IMR-90 (cell line): Measurements from ENCODE around the gene CAND2. TPM values are rescaled to one million over a fixed set of nuclear protein-coding genes. Genes with fewer than 3 reads are reported as not detected.
A peak's percentile ranks its signal among the peaks of the same experiment; 100 is the strongest.

Experiments
- ATAC-seq: fragments of 200-7000 bp; cut with Tn5 transposase; 2 replicates; pipeline ENCODE4 v1.9.1; 2020; ENCODE audit warnings: low read depth, mild to moderate bottlenecking, moderate library complexity
- BruUV-seq: library from RNA; stranded (reverse); fragments of 400-500 nt; replicated peaks from 2 replicates; lab custom pipeline; 2021; lab: Mats Ljungman, UMichigan
- CTCF ChIA-PET: fragments of 300-600 bp; formaldehyde crosslinking; extraction: SDS; loops from one replicate; lab custom pipeline; 2021; ENCODE audit warnings: antibody characterized with exemption; lab: Yijun Ruan, JAX
- POLR2A ChIA-PET: fragments of 300-600 bp; sonication (Branson Sonifier 250); formaldehyde crosslinking; loops from one replicate; lab custom pipeline; 2022; ENCODE audit warnings: antibody characterized with exemption; ENCODE audit not compliant: unreplicated experiment; lab: Charles Lee
- DNase-seq: peaks from one replicate; pipeline ENCODE4 v3.0.0; 2013
- H2AFZ ChIP-seq: replicated peaks from 2 replicates; pipeline ENCODE3; 2013; ENCODE audit warnings: low read length, mild to moderate bottlenecking; ENCODE audit not compliant: poor library complexity
- H2AK5ac ChIP-seq: 2 replicates; pipeline ENCODE4 v1.6.1; 2013; ENCODE audit warnings: low read depth, low read length, inconsistent platforms
- H2AK9ac ChIP-seq: replicated peaks from 2 replicates; pipeline ENCODE3; 2013; ENCODE audit warnings: mild to moderate bottlenecking, low read depth, low read length, moderate library complexity; ENCODE audit not compliant: poor library complexity
- H2BK120ac ChIP-seq: 2 replicates; pipeline ENCODE4 v1.6.1; 2013; ENCODE audit warnings: low read depth, low read length, inconsistent platforms
- H2BK15ac ChIP-seq: 3 replicates; pipeline ENCODE4 v1.6.1; 2013; ENCODE audit warnings: low read depth, low read length, inconsistent platforms
- H2BK20ac ChIP-seq: 2 replicates; pipeline ENCODE4 v1.6.1; 2013; ENCODE audit warnings: low read depth, mild to moderate bottlenecking, inconsistent platforms, low read length, moderate library complexity
- H2BK5ac ChIP-seq: 2 replicates; pipeline ENCODE4 v1.6.1; 2013; ENCODE audit warnings: mild to moderate bottlenecking, low read depth, low read length, inconsistent platforms; ENCODE audit not compliant: poor library complexity, severe bottlenecking
- H3K14ac ChIP-seq: replicated peaks from 2 replicates; pipeline ENCODE4 v1.6.1; 2013; ENCODE audit warnings: low read depth, low read length, inconsistent platforms
- H3K18ac ChIP-seq: 2 replicates; pipeline ENCODE4 v1.6.1; 2013; ENCODE audit warnings: low read depth, low read length, control low read depth
- H3K23ac ChIP-seq: 2 replicates; pipeline ENCODE4 v1.6.1; 2013; ENCODE audit warnings: low read depth, low read length, inconsistent platforms
- H3K27ac ChIP-seq: 2 replicates; pipeline ENCODE4 v1.5.1; 2013; ENCODE audit warnings: mild to moderate bottlenecking, control low read depth, low read length; ENCODE audit not compliant: insufficient read depth
- H3K27me3 ChIP-seq: 2 replicates; pipeline ENCODE4 v1.6.1; 2013; ENCODE audit warnings: low read length; ENCODE audit not compliant: control insufficient read depth, insufficient read depth
- H3K36me3 ChIP-seq: 2 replicates; pipeline ENCODE4 v1.6.1; 2013; ENCODE audit warnings: low read length, mixed read lengths; ENCODE audit not compliant: control insufficient read depth, insufficient read depth
- H3K4ac ChIP-seq: 2 replicates; pipeline ENCODE4 v1.6.1; 2013; ENCODE audit warnings: low read depth, low read length, inconsistent platforms
- H3K4me1 ChIP-seq: 2 replicates; pipeline ENCODE4 v1.6.1; 2013; ENCODE audit warnings: low read length, mixed read lengths; ENCODE audit not compliant: control insufficient read depth, insufficient read depth
- H3K4me2 ChIP-seq: 2 replicates; pipeline ENCODE4 v1.6.1; 2013; ENCODE audit warnings: low read depth, mild to moderate bottlenecking, control low read depth, low read length, moderate library complexity
- H3K4me3 ChIP-seq: 2 replicates; pipeline ENCODE4 v1.5.1; 2013; ENCODE audit warnings: low read depth, mild to moderate bottlenecking, control low read depth, low read length, moderate library complexity; ENCODE audit not compliant: insufficient read depth
- H3K56ac ChIP-seq: 2 replicates; pipeline ENCODE4 v1.6.1; 2013; ENCODE audit warnings: low read length, inconsistent platforms; ENCODE audit not compliant: insufficient read depth; ENCODE audit errors: extremely low read depth
- H3K79me1 ChIP-seq, 2 experiments: 2 replicates each; pipeline ENCODE4 v1.6.1; 2013; ENCODE audit warnings: low read length in 2 of 2, inconsistent platforms in 1 of 2, low read depth in 1 of 2
- H3K9ac ChIP-seq: 2 replicates; pipeline ENCODE4 v1.6.1; 2013; ENCODE audit warnings: low read depth, low read length, control low read depth
- H3K9me1 ChIP-seq: 2 replicates; pipeline ENCODE4 v1.6.1; 2013; ENCODE audit warnings: low read length, inconsistent platforms; ENCODE audit not compliant: insufficient read depth
- H3K9me3 ChIP-seq: 2 replicates; pipeline ENCODE4 v1.6.1; 2013; ENCODE audit warnings: low read length; ENCODE audit not compliant: control insufficient read depth, insufficient read depth
- H4K20me1 ChIP-seq: 2 replicates; pipeline ENCODE4 v1.6.1; 2013; ENCODE audit warnings: low read length, inconsistent platforms; ENCODE audit not compliant: insufficient read depth
- H4K5ac ChIP-seq: 2 replicates; pipeline ENCODE4 v1.6.1; 2013; ENCODE audit warnings: mild to moderate bottlenecking, low read depth, low read length, control low read depth
- H4K8ac ChIP-seq, 2 experiments: 2 replicates each; pipeline ENCODE4 v1.6.1; 2013; ENCODE audit warnings: low read depth in 2 of 2, low read length in 2 of 2, control low read depth in 1 of 2, inconsistent platforms in 1 of 2
- H4K91ac ChIP-seq: 2 replicates; pipeline ENCODE4 v1.6.1; 2013; ENCODE audit warnings: low read depth, low read length, inconsistent platforms; ENCODE audit not compliant: insufficient read depth
- CHD1 ChIP-seq: IDR thresholded peaks from 2 replicates; pipeline ENCODE4 v1.6.1; 2012; ENCODE audit warnings: low read depth, low read length, improper control_type of control experiment
- FOS ChIP-seq: fragments of 150-350 bp; IDR thresholded peaks from 2 replicates; pipeline ENCODE4 v1.6.1; 2016; ENCODE audit warnings: low read depth, low read length
- MAFK ChIP-seq: IDR thresholded peaks from 2 replicates; pipeline ENCODE4 v1.6.1; 2012; ENCODE audit warnings: low read depth, low read length, improper control_type of control experiment
- NFE2L2 ChIP-seq: fragments of 150-350 bp; IDR thresholded peaks from 2 replicates; pipeline ENCODE4 v1.6.1; 2016; ENCODE audit warnings: low read depth, mild to moderate bottlenecking, low read length
- RAD21 ChIP-seq: IDR thresholded peaks from 2 replicates; pipeline ENCODE4 v1.6.1; 2012; ENCODE audit warnings: low read length, improper control_type of control experiment
- RFX5 ChIP-seq: IDR thresholded peaks from 2 replicates; pipeline ENCODE4 v1.8.0; 2012; ENCODE audit warnings: low read depth, mild to moderate bottlenecking, low read length, moderate library complexity
- SMC3 ChIP-seq: fragments of 150-350 bp; IDR thresholded peaks from 2 replicates; pipeline ENCODE4 v1.6.1; 2016; ENCODE audit warnings: low read depth, mild to moderate bottlenecking, antibody characterized with exemption, low read length, moderate library complexity
- WGBS, 2 experiments: methylation state at CpG; one replicate each; pipeline versions ENCODE4 v1.1.5 to v1.1.7; 2013; ENCODE audit warnings: missing lambda C conversion rate in 2 of 2; ENCODE audit not compliant: insufficient read length in 1 of 2; ENCODE audit errors: extremely low coverage in 2 of 2; 5-methylcytosine and 5-hydroxymethylcytosine counted together
- dilution Hi-C: fragments of 300-500 bp; cut with HindIII; formaldehyde crosslinking; loops from one replicate; pipeline ENCODE4 v1.14.3; 2018; ENCODE audit warnings: low sequenced_read_pairs; ENCODE audit not compliant: unreplicated experiment
- in situ Hi-C: fragments of 300-500 bp; cut with MboI; formaldehyde crosslinking; loops from 3 replicates; pipeline ENCODE4 v1.14.3; 2019; ENCODE audit warnings: low sequenced_read_pairs, inconsistent platforms, mixed read lengths
- intact Hi-C: fragments of 100-400 bp; cut with micrococcal nuclease; formaldehyde crosslinking; loops from 2 replicates; pipeline ENCODE4 v1.10.0; 2022
- polyA plus RNA-seq, 3 experiments: library from polyadenylated mRNA; depleted of rRNA; stranded (reverse); fragments of >200 nt; gene quantifications; 2 replicates each; pipeline ENCODE4 v1.2.3, GENCODE V29; 2012; ENCODE audit warnings: low replicate concordance in 1 of 3
- total RNA-seq: library from RNA; depleted of rRNA; stranded (reverse); fragments of >200 nt; gene quantifications from 2 replicates; pipeline ENCODE4 v1.2.3, GENCODE V29; 2012
- TF ChIP-seq, protein P1 (sequence below): conservative IDR thresholded peaks from 2 replicates; pipeline ENCODE4 v1.5.1; 2012; ENCODE audit warnings: mild to moderate bottlenecking, low read depth, low read length, improper control_type of control experiment

Gene CAND2
- total and polyA plus RNA-seq, 2 of the 4 experiments (the other 2 are of a cell fraction): 2.9 to 4.9 TPM

- Histone ChIP-seq H2BK5ac (no peak overlapping the region), H2BK15ac (no peak overlapping the region), H3K79me1 (no peaks in the 10 kb centered on the region), H2BK120ac (no peak overlapping the region), H2AFZ (no peak overlapping the region), H3K4me1 (no peaks in the 10 kb centered on the region; the same call in 1 of the 2 replicates), H3K9me1 (peaks cover 3% of the 10 kb centered on the region; the same call in 1 of the 2 replicates), H3K9ac (no peak overlapping the region), H2BK20ac (no peak overlapping the region), H2AK9ac (no peak overlapping the region), H3K9me3 (no peaks in the 10 kb centered on the region), H3K27ac (no peak overlapping the region), H3K18ac (no peak overlapping the region), H3K4me2 (no peak overlapping the region), H4K8ac (no peak overlapping the region), H4K20me1 (no peaks in the 10 kb centered on the region), H3K36me3 (peaks cover 22% of the 10 kb centered on the region; the same call in 1 of the 2 replicates), H3K56ac (no peak overlapping the region), H4K5ac (no peak overlapping the region), H3K23ac (no peak overlapping the region), H3K4ac (no peak overlapping the region), H3K27me3 (no peaks in the 10 kb centered on the region), H3K14ac (no peak overlapping the region), H4K91ac (no peak overlapping the region), H2AK5ac (no peak overlapping the region), H3K4me3 (no peak overlapping the region)
- intact Hi-C loops (no loop called here), in situ Hi-C loops (no loop called here), dilution Hi-C loops (no loop called here)
- ChIA-PET CTCF (interaction anchor here (0.9 to 1.4 kb wide), 2 partner anchors 13 to 24 kb away, joined by 3 to 6 read pairs; no protein-coding TSS in a partner anchor), POLR2A (no interaction called here)
- TF ChIP-seq RAD21: no peak
- TF ChIP-seq SMC3: no peak
- TF ChIP-seq RFX5: no peak
- TF ChIP-seq MAFK: peak; percentile 50; the same call in 1 of the 2 replicates
- no peak for TF ChIP-seq NFE2L2
- TF ChIP-seq, protein P1, sequence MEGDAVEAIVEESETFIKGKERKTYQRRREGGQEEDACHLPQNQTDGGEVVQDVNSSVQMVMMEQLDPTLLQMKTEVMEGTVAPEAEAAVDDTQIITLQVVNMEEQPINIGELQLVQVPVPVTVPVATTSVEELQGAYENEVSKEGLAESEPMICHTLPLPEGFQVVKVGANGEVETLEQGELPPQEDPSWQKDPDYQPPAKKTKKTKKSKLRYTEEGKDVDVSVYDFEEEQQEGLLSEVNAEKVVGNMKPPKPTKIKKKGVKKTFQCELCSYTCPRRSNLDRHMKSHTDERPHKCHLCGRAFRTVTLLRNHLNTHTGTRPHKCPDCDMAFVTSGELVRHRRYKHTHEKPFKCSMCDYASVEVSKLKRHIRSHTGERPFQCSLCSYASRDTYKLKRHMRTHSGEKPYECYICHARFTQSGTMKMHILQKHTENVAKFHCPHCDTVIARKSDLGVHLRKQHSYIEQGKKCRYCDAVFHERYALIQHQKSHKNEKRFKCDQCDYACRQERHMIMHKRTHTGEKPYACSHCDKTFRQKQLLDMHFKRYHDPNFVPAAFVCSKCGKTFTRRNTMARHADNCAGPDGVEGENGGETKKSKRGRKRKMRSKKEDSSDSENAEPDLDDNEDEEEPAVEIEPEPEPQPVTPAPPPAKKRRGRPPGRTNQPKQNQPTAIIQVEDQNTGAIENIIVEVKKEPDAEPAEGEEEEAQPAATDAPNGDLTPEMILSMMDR: peak; percentile 35; the same call in 1 of the 2 replicates
- no peak for TF ChIP-seq FOS
- TF ChIP-seq CHD1: no peak
- ATAC-seq (peak; percentile 90), DNase-seq (peak; percentile 51)
- WGBS, 2 experiments: 80% methylated on average over 2 of the region's 8 CpGs; no CpG with 5 or more reads in 1 of the 2 experiments
- no TSS peak for BruUV-seq
Measured at GRCh38 chr3:12822725-12823373, 26.4 kb downstream of the CAND2 start.
